SK-N-SH (cell line): ENCODE results near the gene CD22.

Experiments used
- EP300 ChIP-seq, 2 experiments: IDR thresholded peaks; 2 replicates each; pipeline versions ENCODE4 v1.4.0 to v1.6.1; 2012; ENCODE audit warnings: borderline replicate concordance in 1 of 2, low read depth in 1 of 2, low read length in 1 of 2
- SIN3A ChIP-seq: IDR thresholded peaks from 2 replicates; pipeline ENCODE4 v1.6.1; 2012; ENCODE audit warnings: low read depth, mild to moderate bottlenecking, low read length, moderate library complexity, borderline replicate concordance
- YY1 ChIP-seq: IDR thresholded peaks from 2 replicates; pipeline ENCODE4 v1.4.0; 2012; ENCODE audit warnings: low read depth, mild to moderate bottlenecking
- TF ChIP-seq, protein P1 (sequence below): fragments of 200-600 bp; sonication (generic); IDR thresholded peaks from 2 replicates; pipeline ENCODE4 v1.6.1; 2017; ENCODE audit warnings: antibody characterized with exemption, mild to moderate bottlenecking, moderate library complexity
- TF ChIP-seq, protein P2 (sequence below): fragments of 150-350 bp; IDR thresholded peaks from 2 replicates; pipeline ENCODE4 v1.6.1; 2017; ENCODE audit warnings: antibody characterized with exemption, low read length, low read depth, borderline replicate concordance

DNA sequence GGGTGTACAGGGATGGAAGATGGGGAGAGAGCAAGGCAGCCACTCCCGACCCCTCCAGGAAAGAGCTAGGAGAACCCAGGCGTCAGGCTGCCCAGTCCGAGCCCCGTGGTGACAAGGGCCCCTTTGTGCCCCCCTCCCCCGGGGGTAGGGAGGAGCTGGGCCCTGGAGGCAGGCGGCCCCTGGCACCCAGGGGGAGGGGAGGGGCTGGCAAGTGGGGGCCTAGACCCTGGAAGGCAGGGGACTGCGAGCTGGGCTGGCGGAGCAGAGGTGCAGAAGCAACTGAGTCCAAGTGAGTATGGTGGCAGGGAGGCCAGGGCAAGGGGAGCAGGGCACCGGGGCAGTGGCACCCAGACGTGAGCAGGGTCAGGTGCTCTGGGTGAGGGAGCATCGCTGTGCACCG lies 37.1 kb upstream of the CD22 start, which contains the start of gene MAG:
- TF ChIP-seq, protein P1, sequence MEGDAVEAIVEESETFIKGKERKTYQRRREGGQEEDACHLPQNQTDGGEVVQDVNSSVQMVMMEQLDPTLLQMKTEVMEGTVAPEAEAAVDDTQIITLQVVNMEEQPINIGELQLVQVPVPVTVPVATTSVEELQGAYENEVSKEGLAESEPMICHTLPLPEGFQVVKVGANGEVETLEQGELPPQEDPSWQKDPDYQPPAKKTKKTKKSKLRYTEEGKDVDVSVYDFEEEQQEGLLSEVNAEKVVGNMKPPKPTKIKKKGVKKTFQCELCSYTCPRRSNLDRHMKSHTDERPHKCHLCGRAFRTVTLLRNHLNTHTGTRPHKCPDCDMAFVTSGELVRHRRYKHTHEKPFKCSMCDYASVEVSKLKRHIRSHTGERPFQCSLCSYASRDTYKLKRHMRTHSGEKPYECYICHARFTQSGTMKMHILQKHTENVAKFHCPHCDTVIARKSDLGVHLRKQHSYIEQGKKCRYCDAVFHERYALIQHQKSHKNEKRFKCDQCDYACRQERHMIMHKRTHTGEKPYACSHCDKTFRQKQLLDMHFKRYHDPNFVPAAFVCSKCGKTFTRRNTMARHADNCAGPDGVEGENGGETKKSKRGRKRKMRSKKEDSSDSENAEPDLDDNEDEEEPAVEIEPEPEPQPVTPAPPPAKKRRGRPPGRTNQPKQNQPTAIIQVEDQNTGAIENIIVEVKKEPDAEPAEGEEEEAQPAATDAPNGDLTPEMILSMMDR = no peak
- TF ChIP-seq, protein P2, sequence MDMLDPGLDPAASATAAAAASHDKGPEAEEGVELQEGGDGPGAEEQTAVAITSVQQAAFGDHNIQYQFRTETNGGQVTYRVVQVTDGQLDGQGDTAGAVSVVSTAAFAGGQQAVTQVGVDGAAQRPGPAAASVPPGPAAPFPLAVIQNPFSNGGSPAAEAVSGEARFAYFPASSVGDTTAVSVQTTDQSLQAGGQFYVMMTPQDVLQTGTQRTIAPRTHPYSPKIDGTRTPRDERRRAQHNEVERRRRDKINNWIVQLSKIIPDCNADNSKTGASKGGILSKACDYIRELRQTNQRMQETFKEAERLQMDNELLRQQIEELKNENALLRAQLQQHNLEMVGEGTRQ = no peak
- no peak for TF ChIP-seq YY1
- TF ChIP-seq EP300 (IDR thresholded peaks at IDR 0.05; ENCODE audit: borderline replicate concordance in 1 of 2, low read depth in 1 of 2, low read length in 1 of 2) = no peak
- TF ChIP-seq SIN3A = no peak
